Endothelial cell of umbilical vein (primary cell): ENCODE data around the gene PHACTR1. TPM values are rescaled to one million over a fixed set of nuclear protein-coding genes. Genes with fewer than 3 reads are reported as not detected.

ENCODE experiments used
- BruUV-seq: library from RNA; stranded (reverse); fragments of 400-500 nt; replicated peaks from 2 replicates; lab custom pipeline; 2021; lab: Mats Ljungman, UMichigan
- CTCF ChIA-PET: fragments of 300-600, 350-600 bp; sonication (Branson Sonifier 250); formaldehyde crosslinking; loops from one replicate; lab custom pipeline; 2021; ENCODE audit warnings: antibody characterized with exemption, inconsistent platforms; lab: Charles Lee
- POLR2A ChIA-PET: fragments of 300-600, 350-600 bp; sonication (Branson Sonifier 250); formaldehyde crosslinking; loops from one replicate; lab custom pipeline; 2021; ENCODE audit warnings: antibody characterized with exemption, inconsistent platforms; lab: Charles Lee
- DNase-seq: peaks from one replicate; pipeline ENCODE4 v3.0.0-alpha.2; 2011; ENCODE audit warnings: low read depth, low spot score
- FAIRE-seq: peaks from 2 replicates; lab custom pipeline; 2011; peaks lifted over from hg19 to GRCh38; lab: Jason Lieb, UNC
- H2AFZ ChIP-seq: 2 replicates; pipeline ENCODE4 v1.6.0; 2012; ENCODE audit warnings: low read depth, low read length, control low read depth, inconsistent platforms
- H3K27ac ChIP-seq: 2 replicates; pipeline ENCODE4 v1.5.1; 2011; ENCODE audit warnings: low read depth, mild to moderate bottlenecking, control low read depth, low read length, moderate library complexity; ENCODE audit not compliant: insufficient read depth
- H3K27me3 ChIP-seq, 2 experiments: 2 replicates each; pipeline versions ENCODE4 v1.6.0 to v1.6.1; 2011; ENCODE audit warnings: low read length in 2 of 2, mixed read lengths in 1 of 2; ENCODE audit not compliant: control insufficient read depth in 2 of 2, insufficient read depth in 2 of 2
- H3K36me3 ChIP-seq, 2 experiments: 2 replicates in 1 of 2; 3 replicates in 1 of 2; pipeline ENCODE4 v1.5.1; 2011; ENCODE audit warnings: low read length in 2 of 2, mild to moderate bottlenecking in 1 of 2, moderate library complexity in 1 of 2; ENCODE audit not compliant: control insufficient read depth in 2 of 2, insufficient read depth in 2 of 2; ENCODE audit errors: extremely low read depth in 1 of 2
- H3K4me1 ChIP-seq: 3 replicates; pipeline ENCODE4 v1.5.1; 2011; ENCODE audit warnings: mild to moderate bottlenecking, low read length; ENCODE audit not compliant: control insufficient read depth, insufficient read depth; ENCODE audit errors: extremely low read depth
- H3K4me2 ChIP-seq: 2 replicates; pipeline ENCODE4 v1.6.1; 2011; ENCODE audit warnings: low read length, control low read depth, mixed read lengths; ENCODE audit not compliant: insufficient read depth
- H3K4me3 ChIP-seq, 3 experiments: fragments of 200-600 bp in 1 of 3; sonication (generic), shearing (Covaris generic) in 1 of 3; replicated peaks in 1 of 3; 2 replicates each; pipeline ENCODE4 v1.5.1; 2011 to 2016; ENCODE audit warnings: control low read depth in 3 of 3, low read length in 3 of 3, mild to moderate bottlenecking in 2 of 3, inconsistent platforms in 1 of 3, low read depth in 1 of 3, moderate library complexity in 1 of 3; ENCODE audit not compliant: insufficient read depth in 1 of 3
- H3K79me2 ChIP-seq: 2 replicates; pipeline ENCODE4 v1.6.0; 2012; ENCODE audit warnings: low read length, inconsistent platforms; ENCODE audit not compliant: control insufficient read depth, insufficient read depth
- H3K9ac ChIP-seq: replicated peaks from 2 replicates; pipeline ENCODE3; 2011; ENCODE audit warnings: low read length, control low read depth; ENCODE audit not compliant: insufficient read depth; ENCODE audit errors: extremely low read depth
- H3K9me1 ChIP-seq: replicated peaks from 3 replicates; pipeline ENCODE4 v1.6.0; 2011; ENCODE audit warnings: mild to moderate bottlenecking, low read length; ENCODE audit not compliant: control insufficient read depth, insufficient read depth; ENCODE audit errors: extremely low read depth
- H3K9me3 ChIP-seq: replicated peaks from 2 replicates; pipeline ENCODE4 v1.5.1; 2012; ENCODE audit warnings: low read length, inconsistent platforms; ENCODE audit not compliant: control insufficient read depth, insufficient read depth
- H4K20me1 ChIP-seq: replicated peaks from 2 replicates; pipeline ENCODE3; 2011; ENCODE audit warnings: mild to moderate bottlenecking, low read length; ENCODE audit not compliant: control insufficient read depth, insufficient read depth; ENCODE audit errors: extremely low read depth
- EZH2 ChIP-seq: IDR thresholded peaks from 2 replicates; pipeline ENCODE4 v1.6.1; 2012; ENCODE audit warnings: borderline replicate concordance, low read depth, mild to moderate bottlenecking, moderate library complexity, low read length, inconsistent platforms; ENCODE audit not compliant: severe bottlenecking
- FOS ChIP-seq: IDR thresholded peaks from 2 replicates; pipeline ENCODE4 v1.6.1; 2011; ENCODE audit warnings: mild to moderate bottlenecking, low read length, moderate library complexity, borderline replicate concordance; ENCODE audit not compliant: insufficient read depth
- GATA2 ChIP-seq: IDR thresholded peaks from 2 replicates; pipeline ENCODE4 v1.7.0; 2011; ENCODE audit warnings: low read depth, mild to moderate bottlenecking, moderate library complexity, mixed read lengths, low read length; ENCODE audit not compliant: insufficient read length, insufficient read depth
- JUN ChIP-seq: IDR thresholded peaks from 2 replicates; pipeline ENCODE4 v1.6.1; 2011; ENCODE audit warnings: borderline replicate concordance, low read depth; ENCODE audit not compliant: insufficient read length, insufficient read depth
- MYC ChIP-seq: IDR thresholded peaks from one replicate; pipeline ENCODE4 v1.6.1; 2011; ENCODE audit warnings: mild to moderate bottlenecking, low read depth, low read length
- POLR2A ChIP-seq: IDR thresholded peaks from 2 replicates; pipeline ENCODE4 v1.6.1; 2012; ENCODE audit warnings: low read depth, mild to moderate bottlenecking, control low read depth, low read length
- POLR2AphosphoS5 ChIP-seq: IDR thresholded peaks from 2 replicates; pipeline ENCODE4 v1.6.1; 2012; ENCODE audit warnings: low read depth, mild to moderate bottlenecking, control low read depth, low read length, moderate library complexity; ENCODE audit not compliant: insufficient read depth
- dilution Hi-C: fragments of 300-500 bp; cut with MboI; formaldehyde crosslinking; loops from one replicate; pipeline ENCODE4 v1.15.0; 2019; ENCODE audit warnings: low sequenced_read_pairs; ENCODE audit not compliant: extremely low pct_ligation_motif_present
- intact Hi-C: fragments of 100-400 bp; cut with micrococcal nuclease; formaldehyde crosslinking; loops from one replicate; pipeline ENCODE4 v1.10.0; 2022
- polyA plus RNA-seq, 4 experiments: library from polyadenylated mRNA; depleted of rRNA in 3 of 4; stranded (reverse) in 3 of 4; unstranded in 1 of 4; fragments of >200 nt; gene quantifications; 2 replicates each; pipeline versions ENCODE4 v1.2.1 to v1.2.3, GENCODE V29; 2011 to 2012; ENCODE audit warnings: missing spikeins in 1 of 4
- total RNA-seq: library from RNA; stranded (reverse); gene quantifications from 2 replicates; pipeline ENCODE4 v1.2.3, GENCODE V29; 2021
- TF ChIP-seq, protein P1 (sequence below): IDR thresholded peaks from 2 replicates; pipeline ENCODE4 v1.6.1; 2011; ENCODE audit not compliant: insufficient read depth, insufficient read length
- TF ChIP-seq, protein P2 (sequence below), 2 donors: IDR thresholded peaks; 1 replicate in 1 of 2; 2 replicates in 1 of 2; pipeline ENCODE4 v1.5.1; 2011; ENCODE audit warnings: low read length in 2 of 2, mild to moderate bottlenecking in 2 of 2, moderate library complexity in 2 of 2, control low read depth in 1 of 2, inconsistent platforms in 1 of 2, low read depth in 1 of 2; ENCODE audit not compliant: insufficient read depth in 1 of 2; ENCODE audit errors: extremely low read depth in 1 of 2

The PHACTR1 gene
- total and polyA plus RNA-seq, 2 donors (not counting 3 experiments of a cell fraction or from before 2014, with no cell fraction given) = 2.4 to 23.2 TPM

DNA sequence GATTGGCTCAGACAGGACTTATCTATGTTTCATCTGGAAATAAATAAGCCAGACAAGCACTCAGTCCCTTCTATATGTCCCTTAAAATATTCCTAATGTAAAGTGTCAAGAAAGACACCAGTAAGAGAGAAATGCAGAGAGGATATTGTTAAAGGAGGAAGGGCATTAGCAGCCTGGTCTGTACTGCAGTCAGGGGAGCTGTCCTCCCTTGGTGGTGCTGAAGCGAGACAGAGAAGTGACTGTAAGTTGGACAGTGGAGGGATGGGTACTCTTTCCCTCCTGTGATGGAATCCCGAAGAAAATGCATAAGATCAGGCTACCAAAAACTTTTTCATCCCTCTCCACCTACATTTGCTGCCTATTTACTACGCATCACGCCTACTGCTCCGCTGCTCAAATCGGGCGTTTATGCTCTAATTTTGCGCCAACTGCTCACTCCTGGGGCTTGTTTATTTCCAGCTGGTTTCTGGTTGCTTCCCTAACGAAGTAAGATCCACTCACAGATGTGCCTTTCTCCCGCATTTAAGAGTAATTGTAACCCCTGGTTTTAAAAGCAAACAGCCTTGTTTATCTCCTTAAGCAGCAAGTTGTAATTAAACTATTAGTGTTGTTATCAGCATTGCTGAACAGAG lies 35.2 kb downstream of the PHACTR1 start:
- intact Hi-C loops = no loop called here
- no TSS peak for BruUV-seq
- Histone ChIP-seq H3K4me2 (no peak overlapping the region), H3K4me3 (no peak overlapping the region), H4K20me1 (no peaks in the 10 kb centered on the region), H3K4me1 (no peaks in the 10 kb centered on the region), H3K9me1 (no peaks in the 10 kb centered on the region), H3K79me2 (no peaks in the 10 kb centered on the region), H3K27me3 (peaks cover 21 to 28% of the 10 kb centered on the region in 2 experiments), H2AFZ (no peak overlapping the region), H3K9me3 (no peaks in the 10 kb centered on the region), H3K27ac (no peak overlapping the region), H3K9ac (no peak overlapping the region), H3K36me3 (no peaks in the 10 kb centered on the region)
- CTCF ChIA-PET = no interaction called here
- FAIRE-seq = peak; percentile 79
- POLR2A ChIA-PET = no interaction called here
- TF ChIP-seq, protein P1, sequence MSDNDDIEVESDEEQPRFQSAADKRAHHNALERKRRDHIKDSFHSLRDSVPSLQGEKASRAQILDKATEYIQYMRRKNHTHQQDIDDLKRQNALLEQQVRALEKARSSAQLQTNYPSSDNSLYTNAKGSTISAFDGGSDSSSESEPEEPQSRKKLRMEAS = no peak
- no peak for TF ChIP-seq FOS
- TF ChIP-seq EZH2 = no peak
- TF ChIP-seq POLR2A = no peak
- TF ChIP-seq JUN = no peak
- no peak for TF ChIP-seq POLR2AphosphoS5
- no peak for TF ChIP-seq GATA2
- TF ChIP-seq, protein P2, sequence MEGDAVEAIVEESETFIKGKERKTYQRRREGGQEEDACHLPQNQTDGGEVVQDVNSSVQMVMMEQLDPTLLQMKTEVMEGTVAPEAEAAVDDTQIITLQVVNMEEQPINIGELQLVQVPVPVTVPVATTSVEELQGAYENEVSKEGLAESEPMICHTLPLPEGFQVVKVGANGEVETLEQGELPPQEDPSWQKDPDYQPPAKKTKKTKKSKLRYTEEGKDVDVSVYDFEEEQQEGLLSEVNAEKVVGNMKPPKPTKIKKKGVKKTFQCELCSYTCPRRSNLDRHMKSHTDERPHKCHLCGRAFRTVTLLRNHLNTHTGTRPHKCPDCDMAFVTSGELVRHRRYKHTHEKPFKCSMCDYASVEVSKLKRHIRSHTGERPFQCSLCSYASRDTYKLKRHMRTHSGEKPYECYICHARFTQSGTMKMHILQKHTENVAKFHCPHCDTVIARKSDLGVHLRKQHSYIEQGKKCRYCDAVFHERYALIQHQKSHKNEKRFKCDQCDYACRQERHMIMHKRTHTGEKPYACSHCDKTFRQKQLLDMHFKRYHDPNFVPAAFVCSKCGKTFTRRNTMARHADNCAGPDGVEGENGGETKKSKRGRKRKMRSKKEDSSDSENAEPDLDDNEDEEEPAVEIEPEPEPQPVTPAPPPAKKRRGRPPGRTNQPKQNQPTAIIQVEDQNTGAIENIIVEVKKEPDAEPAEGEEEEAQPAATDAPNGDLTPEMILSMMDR (IDR thresholded peaks at IDR 0.05; ENCODE audit: extremely low read depth in 1 of 2, insufficient read depth in 1 of 2, low read depth in 1 of 2, low read length in 2 of 2) = no peak
- TF ChIP-seq MYC = no peak
- dilution Hi-C loops = no loop called here
- peak; percentile 40 for DNase-seq
